NCI-H510A treated with DMSO at 0.1 percent for 48 hours (cell line): ENCODE data around the gene TUBB.
"Not testable (repeated sequence)": the region's sequence is repeated elsewhere in the genome, so short reads cannot be mapped to it uniquely, and the experiment has no call there.

ENCODE experiments used
- DNase-seq: peaks from one replicate; lab custom pipeline; 2025; lab: John Stamatoyannopoulos, UW

TUBB gene

GRCh38 chr6:30761791-30762429 lies 41.8 kb downstream of the TUBB start:
- DNase-seq, result no peak

GRCh38 chr6:30763155-30763617 lies 43.0 kb downstream of the TUBB start:
- DNase-seq, result no peak

DNA sequence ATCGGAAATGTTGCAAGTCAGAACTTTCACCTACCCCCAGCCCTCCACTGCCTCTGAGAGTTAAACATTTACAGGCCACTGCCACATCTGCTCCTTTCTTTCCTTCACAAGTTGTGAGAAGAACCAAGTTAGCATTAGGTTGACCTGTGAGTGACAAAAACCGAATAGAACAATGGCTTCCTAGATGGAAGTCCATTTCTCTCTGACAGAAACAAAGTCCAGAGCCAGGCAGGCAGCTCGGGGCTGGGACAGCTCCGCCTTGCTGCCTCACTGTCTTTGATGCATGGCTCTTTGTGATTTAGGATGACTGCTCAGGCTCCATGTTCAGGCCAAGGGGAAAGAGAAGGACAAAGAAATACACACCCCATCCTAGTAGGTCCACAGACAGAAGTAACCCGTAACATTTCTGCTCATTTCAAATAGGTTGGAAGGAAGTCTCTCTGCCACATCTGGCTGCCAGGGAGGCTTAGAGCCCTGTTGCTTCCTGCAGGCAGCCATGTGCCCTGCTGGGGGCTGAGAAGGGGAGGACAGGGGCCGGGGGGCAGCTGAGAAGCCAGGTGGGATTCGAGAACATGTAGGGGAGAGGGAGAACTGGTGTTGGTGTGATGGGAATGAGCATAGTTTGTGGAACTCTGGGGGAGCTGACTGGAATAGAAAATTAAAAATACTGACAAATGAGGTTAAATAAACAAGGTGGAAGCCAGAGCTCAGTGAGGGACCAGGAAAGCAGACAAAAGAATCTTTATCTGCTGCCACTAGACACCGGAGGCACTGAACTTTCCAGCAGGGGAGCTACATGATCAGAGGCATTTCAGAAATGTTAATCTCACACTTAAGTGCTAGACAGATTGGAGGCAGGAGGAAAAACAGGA lies 43.7 kb downstream of the TUBB start:
- no peak for DNase-seq

GRCh38 chr6:30764490-30765043 lies 44.4 kb downstream of the TUBB start:
- not testable (repeated sequence) for DNase-seq

GRCh38 chr6:30765495-30765894 lies 45.3 kb downstream of the TUBB start:
- not testable (repeated sequence) for DNase-seq

- DNase-seq, result no peak
Measured at GRCh38 chr6:30766461-30767157, 46.5 kb downstream of the TUBB start.

GRCh38 chr6:30767158-30767943 lies 47.2 kb downstream of the TUBB start:
- no peak for DNase-seq

DNA sequence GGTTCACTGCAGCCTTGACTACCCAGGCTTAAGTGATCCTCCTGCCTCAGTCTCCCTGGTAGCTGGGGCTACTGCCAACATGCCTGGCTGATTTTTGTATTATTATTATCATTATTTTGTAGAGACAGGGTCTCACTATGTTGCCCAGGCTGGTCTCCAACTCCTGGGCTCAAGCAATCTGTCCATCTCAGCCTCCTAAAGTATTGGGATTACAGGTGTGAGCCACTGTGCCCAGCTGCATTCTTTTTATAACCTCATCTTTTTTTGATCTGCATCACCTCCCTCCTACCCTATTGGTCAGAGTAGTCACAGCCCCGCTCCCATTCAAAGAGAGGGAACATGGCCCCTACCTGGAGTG lies 47.8 kb downstream of the TUBB start:
- DNase-seq, result no peak

DNA sequence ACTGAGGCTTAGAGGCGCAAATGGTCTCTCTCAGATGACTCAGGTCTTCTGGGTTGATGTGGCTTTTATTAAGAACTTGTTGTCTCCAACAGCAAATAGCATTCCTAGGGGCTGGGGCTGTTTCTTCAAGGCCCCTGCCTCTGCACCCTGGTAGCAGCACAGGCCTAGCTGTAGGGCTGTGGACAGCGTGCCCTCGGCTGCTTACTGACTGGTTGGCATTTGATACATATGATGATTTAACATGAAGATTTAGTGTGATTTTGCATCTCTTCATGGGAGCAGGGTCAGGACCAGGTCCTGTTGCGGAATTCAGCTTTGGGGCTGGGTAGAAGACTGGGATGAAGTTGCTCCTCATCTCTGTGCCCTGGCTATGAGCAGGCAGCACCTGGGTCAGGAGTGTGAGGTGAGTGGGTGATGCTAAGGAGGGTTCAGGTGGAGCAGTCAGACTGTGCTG lies 48.5 kb downstream of the TUBB start:
- DNase-seq, result no peak

GRCh38 chr6:30769088-30769852 lies 49.1 kb downstream of the TUBB start:
- DNase-seq, result no peak

- no peak for DNase-seq
Measured at GRCh38 chr6:30769853-30770524, 49.8 kb downstream of the TUBB start.

- DNase-seq, result no peak
Measured at GRCh38 chr6:30770592-30770991, 50.4 kb downstream of the TUBB start.

GRCh38 chr6:30774701-30775100 lies 54.5 kb downstream of the TUBB start:
- no peak for DNase-seq
